Brain microvascular endothelial cell (primary cell): ENCODE data around the gene ZNF726.
"Not testable (repeated sequence)": the region's sequence is repeated elsewhere in the genome, so short reads cannot be mapped to it uniquely, and the experiment has no call there.

ENCODE experiments used
- DNase-seq: peaks from one replicate; pipeline ENCODE4 v3.0.0-alpha.2; 2020
- H3K27ac ChIP-seq: fragments of 250-450 bp; sonication (Bioruptor Pico); 2 replicates; pipeline ENCODE4 v1.5.1; 2020; ENCODE audit warnings: mild to moderate bottlenecking, moderate library complexity
- H3K27me3 ChIP-seq: fragments of 250-450 bp; sonication (Bioruptor Pico); replicated peaks from 2 replicates; pipeline ENCODE4 v1.5.1; 2020; ENCODE audit warnings: mild to moderate bottlenecking
- H3K36me3 ChIP-seq: fragments of 250-450 bp; sonication (Bioruptor Pico); replicated peaks from 2 replicates; pipeline ENCODE4 v1.5.1; 2020; ENCODE audit warnings: mild to moderate bottlenecking
- H3K4me3 ChIP-seq: 2 replicates; pipeline ENCODE4 v1.5.1; 2011; ENCODE audit warnings: low read depth, mild to moderate bottlenecking, control low read depth, low read length, moderate library complexity
- CTCF ChIP-seq: IDR thresholded peaks from 2 replicates; pipeline ENCODE4 v1.5.1; 2011; ENCODE audit warnings: low read depth, mild to moderate bottlenecking, moderate library complexity, low read length, control low read depth, inconsistent platforms; ENCODE audit errors: missing control alignments
- in situ Hi-C: cut with HindIII; loops from 2 replicates; pipeline ENCODE4 v1.10.0; 2017; ENCODE audit warnings: low sequenced_read_pairs, low pct_ligation_motif_present

ZNF726 gene

GRCh38 chr19:23969630-23970029 is 54.9 kb downstream of the ZNF726 start:
- DNase-seq = no peak
- in situ Hi-C loops = no loop called here

GRCh38 chr19:23971598-23971997 is 56.9 kb downstream of the ZNF726 start:
- no peak for DNase-seq
- no peak for TF ChIP-seq CTCF
- in situ Hi-C loops = no loop called here
- Histone ChIP-seq H3K36me3 (no peaks in the 10 kb centered on the region), H3K27me3 (no peaks in the 10 kb centered on the region), H3K4me3 (no peak overlapping the region), H3K27ac (no peak overlapping the region)

More at GRCh38 chr19:23969630-23970029, 54.9 kb downstream of the ZNF726 start:
- no peak for TF ChIP-seq CTCF
- Histone ChIP-seq H3K4me3 (no peak overlapping the region), H3K27ac (no peak overlapping the region), H3K36me3 (no peaks in the 10 kb centered on the region), H3K27me3 (no peaks in the 10 kb centered on the region)

- Histone ChIP-seq H3K27ac (no peak overlapping the region), H3K36me3 (no peaks in the 10 kb centered on the region), H3K4me3 (no peak overlapping the region), H3K27me3 (no peaks in the 10 kb centered on the region)
- in situ Hi-C loops = no loop called here
- no peak for TF ChIP-seq CTCF
- DNase-seq = no peak
These were observed 57.5 kb downstream of the ZNF726 start for GRCh38 chr19:23972161-23972560.

- no peak for TF ChIP-seq CTCF
- Histone ChIP-seq H3K36me3 (no peaks in the 10 kb centered on the region), H3K4me3 (no peak overlapping the region), H3K27me3 (no peaks in the 10 kb centered on the region), H3K27ac (no peak overlapping the region)
- in situ Hi-C loops = no loop called here
- no peak for DNase-seq
These were observed 60.3 kb downstream of the ZNF726 start for GRCh38 chr19:23974941-23975340.

GRCh38 chr19:23976631-23977030 is 61.9 kb downstream of the ZNF726 start:
- H3K36me3 ChIP-seq, H3K27me3 ChIP-seq, in situ Hi-C loops, H3K27ac ChIP-seq, H3K4me3 ChIP-seq, DNase-seq: not testable (repeated sequence)

- in situ Hi-C loops, H3K27ac ChIP-seq, H3K36me3 ChIP-seq, H3K27me3 ChIP-seq, DNase-seq, H3K4me3 ChIP-seq: not testable (repeated sequence)
These were observed 62.6 kb downstream of the ZNF726 start for GRCh38 chr19:23977256-23977655.

- TF ChIP-seq CTCF = no peak
- Histone ChIP-seq H3K27ac (no peak overlapping the region), H3K4me3 (no peak overlapping the region), H3K36me3 (no peaks in the 10 kb centered on the region), H3K27me3 (no peaks in the 10 kb centered on the region)
- in situ Hi-C loops = no loop called here
- DNase-seq = no peak
These were observed 63.4 kb downstream of the ZNF726 start for GRCh38 chr19:23978068-23978467.
